Loucy (cell line): ENCODE measurements around the gene TOM1L2.

Experiments
- H2AFZ ChIP-seq: fragments of 200-600 bp; sonication (generic); 2 replicates; pipeline ENCODE4 v1.6.0; 2016; ENCODE audit warnings: antibody characterized with exemption, mild to moderate bottlenecking, low read length, moderate library complexity
- H3F3A ChIP-seq: fragments of 200-600 bp; 2 replicates; pipeline ENCODE4 v1.6.0; 2016; ENCODE audit warnings: antibody characterized with exemption, low read depth, mild to moderate bottlenecking
- H3K27me3 ChIP-seq: fragments of 200-600 bp; sonication (generic); 2 replicates; pipeline ENCODE4 v1.6.1; 2014; ENCODE audit warnings: low read length, mild to moderate bottlenecking; ENCODE audit not compliant: insufficient read depth, poor library complexity, severe bottlenecking
- H3K36me3 ChIP-seq: fragments of 200-600 bp; sonication (generic); 2 replicates; pipeline ENCODE4 v1.6.1; 2016; ENCODE audit warnings: low read length; ENCODE audit not compliant: insufficient read depth
- H3K4me1 ChIP-seq: fragments of 200-600 bp; sonication (generic); 2 replicates; pipeline ENCODE4 v1.5.1; 2014; ENCODE audit warnings: low read length, mild to moderate bottlenecking; ENCODE audit not compliant: insufficient read depth, poor library complexity, severe bottlenecking
- H3K4me2 ChIP-seq: fragments of 200-600 bp; sonication (generic); 2 replicates; pipeline ENCODE4 v1.6.0; 2014; ENCODE audit warnings: antibody characterized with exemption, low read length, low read depth, mild to moderate bottlenecking; ENCODE audit not compliant: poor library complexity, severe bottlenecking
- H3K4me3 ChIP-seq: fragments of 200-600 bp; sonication (generic); 2 replicates; pipeline ENCODE4 v1.5.1; 2014; ENCODE audit warnings: low read length, mild to moderate bottlenecking, mixed read lengths; ENCODE audit not compliant: poor library complexity, severe bottlenecking
- H3K79me2 ChIP-seq: fragments of 200-600 bp; sonication (generic); 2 replicates; pipeline ENCODE4 v1.6.1; 2014; ENCODE audit warnings: low read length; ENCODE audit not compliant: insufficient read depth
- H3K9ac ChIP-seq: fragments of 200-600 bp; sonication (generic); 2 replicates; pipeline ENCODE4 v1.6.0; 2014; ENCODE audit warnings: mild to moderate bottlenecking, low read depth, low read length, moderate library complexity; ENCODE audit not compliant: poor library complexity, severe bottlenecking
- H3K9me2 ChIP-seq: fragments of 200-600 bp; sonication (generic); replicated peaks from 2 replicates; pipeline ENCODE4 v1.6.1; 2016; ENCODE audit warnings: low read depth, low read length, mixed read lengths
- H3K9me3 ChIP-seq: fragments of 200-600 bp; sonication (generic); 2 replicates; pipeline ENCODE4 v1.6.1; 2014; ENCODE audit warnings: mild to moderate bottlenecking, antibody characterized with exemption, low read length, low read depth; ENCODE audit not compliant: insufficient read depth
- H4K20me1 ChIP-seq: fragments of 200-600 bp; sonication (generic); 2 replicates; pipeline ENCODE4 v1.6.0; 2014; ENCODE audit warnings: antibody characterized with exemption, low read length, mild to moderate bottlenecking; ENCODE audit not compliant: insufficient read depth, poor library complexity, severe bottlenecking
- EZH2phosphoT487 ChIP-seq: fragments of 200-600 bp; IDR thresholded peaks from 2 replicates; pipeline ENCODE4 v1.6.1; 2018; ENCODE audit warnings: antibody characterized with exemption, mild to moderate bottlenecking, moderate library complexity, borderline replicate concordance
- TF ChIP-seq, protein P1 (sequence below): fragments of 200-600 bp; sonication (generic); conservative IDR thresholded peaks from 2 replicates; pipeline ENCODE4 v1.5.1; 2014; ENCODE audit warnings: mild to moderate bottlenecking, antibody characterized with exemption, low read length

The TOM1L2 gene

DNA sequence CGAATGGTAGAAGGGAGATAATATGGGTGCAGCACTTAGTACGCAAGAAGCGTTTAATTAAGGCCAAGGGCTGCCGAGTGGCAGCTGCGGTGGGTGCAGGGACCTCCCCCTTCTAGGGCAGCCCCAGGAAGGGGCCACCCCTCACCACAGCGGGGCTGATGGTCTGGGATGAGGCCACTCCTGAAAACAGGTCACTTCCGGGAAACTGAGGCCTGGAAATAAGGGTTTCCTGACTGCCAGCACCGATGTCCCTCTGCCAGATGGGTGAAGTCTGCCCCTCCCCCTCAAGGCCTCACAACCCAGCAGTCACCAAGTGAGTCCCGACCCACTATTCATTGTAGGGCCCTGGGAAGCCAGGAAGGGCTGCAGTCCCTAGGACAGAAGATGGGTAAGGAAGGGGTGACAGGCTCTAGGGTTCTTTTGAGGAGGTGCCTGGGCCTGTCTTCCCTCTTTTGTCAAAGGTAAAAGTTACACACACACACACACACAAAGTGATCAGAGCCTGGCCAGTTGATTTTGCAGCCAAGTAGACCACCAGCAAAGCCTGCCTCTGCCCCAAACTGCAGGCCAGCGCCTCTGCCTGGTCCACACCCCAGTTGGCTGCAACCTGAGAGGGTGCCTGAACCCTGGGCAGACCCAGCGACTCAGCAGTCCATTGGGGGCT, 147.9 kb downstream of the TOM1L2 start:
- Histone ChIP-seq H3K36me3 (peaks cover under 1% of the 10 kb centered on the region; the same call in 1 of the 2 replicates), H3K4me2 (peak overlapping the region; percentile 92), H3K4me3 (peak overlapping the region; percentile 65), H3K4me1 (peaks cover 74% of the 10 kb centered on the region), H3K9ac (peak overlapping the region; percentile 74), H2AFZ (no peak overlapping the region), H3K27me3 (no peaks in the 10 kb centered on the region), H3F3A (peaks cover 6% of the 10 kb centered on the region), H3K9me2 (no peaks in the 10 kb centered on the region), H3K79me2 (peaks cover 43% of the 10 kb centered on the region), H4K20me1 (peaks cover 26% of the 10 kb centered on the region), H3K9me3 (no peaks in the 10 kb centered on the region)
- TF ChIP-seq EZH2phosphoT487: no peak
- TF ChIP-seq, protein P1, sequence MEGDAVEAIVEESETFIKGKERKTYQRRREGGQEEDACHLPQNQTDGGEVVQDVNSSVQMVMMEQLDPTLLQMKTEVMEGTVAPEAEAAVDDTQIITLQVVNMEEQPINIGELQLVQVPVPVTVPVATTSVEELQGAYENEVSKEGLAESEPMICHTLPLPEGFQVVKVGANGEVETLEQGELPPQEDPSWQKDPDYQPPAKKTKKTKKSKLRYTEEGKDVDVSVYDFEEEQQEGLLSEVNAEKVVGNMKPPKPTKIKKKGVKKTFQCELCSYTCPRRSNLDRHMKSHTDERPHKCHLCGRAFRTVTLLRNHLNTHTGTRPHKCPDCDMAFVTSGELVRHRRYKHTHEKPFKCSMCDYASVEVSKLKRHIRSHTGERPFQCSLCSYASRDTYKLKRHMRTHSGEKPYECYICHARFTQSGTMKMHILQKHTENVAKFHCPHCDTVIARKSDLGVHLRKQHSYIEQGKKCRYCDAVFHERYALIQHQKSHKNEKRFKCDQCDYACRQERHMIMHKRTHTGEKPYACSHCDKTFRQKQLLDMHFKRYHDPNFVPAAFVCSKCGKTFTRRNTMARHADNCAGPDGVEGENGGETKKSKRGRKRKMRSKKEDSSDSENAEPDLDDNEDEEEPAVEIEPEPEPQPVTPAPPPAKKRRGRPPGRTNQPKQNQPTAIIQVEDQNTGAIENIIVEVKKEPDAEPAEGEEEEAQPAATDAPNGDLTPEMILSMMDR: no peak

DNA sequence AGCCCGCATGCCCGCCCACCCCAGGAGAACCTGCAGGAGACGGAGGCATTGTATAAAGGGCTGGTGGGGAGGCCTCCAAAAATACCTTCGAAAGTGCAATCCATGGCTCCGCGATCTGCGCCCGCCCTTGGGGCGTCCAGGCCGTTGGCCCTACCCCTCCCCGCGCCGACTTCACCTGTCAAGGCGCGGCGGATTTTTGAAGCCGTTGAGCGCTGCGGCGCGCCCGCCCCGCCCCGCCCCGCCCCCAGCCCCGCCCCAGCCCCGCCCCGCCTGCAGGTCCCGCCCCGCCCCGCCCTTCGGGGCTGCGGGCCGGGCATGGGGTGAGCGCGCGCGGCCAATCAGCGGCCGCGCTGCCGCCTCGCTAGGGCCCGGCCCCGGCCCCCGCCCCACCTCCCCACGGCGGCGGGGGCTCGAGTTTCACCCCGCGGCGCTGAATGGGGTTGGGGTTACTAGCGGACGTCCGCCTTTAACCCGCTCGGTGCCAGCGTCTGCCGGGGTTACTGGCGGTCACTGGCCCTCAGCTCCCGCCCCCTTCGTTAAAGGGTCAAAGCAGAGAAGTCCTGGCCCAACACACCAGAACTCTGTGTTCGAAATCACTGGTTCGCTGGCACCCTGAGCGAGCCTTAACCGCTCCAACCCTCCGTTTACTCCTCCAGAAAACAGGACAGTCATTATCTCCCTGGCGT, 148.6 kb downstream of the TOM1L2 start:
- Histone ChIP-seq H4K20me1 (peaks cover 26% of the 10 kb centered on the region), H3K36me3 (peaks cover 7% of the 10 kb centered on the region; the same call in 1 of the 2 replicates)

DNA sequence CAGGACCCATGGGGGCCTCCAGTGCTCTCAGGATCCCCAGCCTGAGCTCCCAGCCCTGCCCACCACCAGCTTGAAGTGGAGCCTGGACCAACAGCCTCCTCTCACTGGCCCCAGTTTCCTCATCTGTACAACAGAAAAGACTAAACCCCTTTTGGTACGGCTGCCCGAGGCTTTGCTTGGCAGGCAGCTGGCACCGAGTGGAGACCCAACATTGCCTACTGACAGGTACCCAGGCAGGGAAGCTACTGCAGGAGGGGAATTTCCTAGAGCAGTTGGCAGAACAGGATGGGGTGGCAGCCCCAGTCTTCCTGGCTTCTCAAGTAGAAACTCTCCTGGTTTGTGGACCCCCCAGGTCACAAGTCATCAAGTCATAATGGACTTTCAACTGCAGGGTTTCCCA, 149.6 kb downstream of the TOM1L2 start:
- Histone ChIP-seq H3K9me3 (no peaks in the 10 kb centered on the region), H3K9me2 (no peaks in the 10 kb centered on the region), H3K9ac (peak overlapping the region; percentile 94), H2AFZ (no peak overlapping the region), H3K36me3 (peaks cover 8% of the 10 kb centered on the region; the same call in 1 of the 2 replicates), H3K4me3 (peak overlapping the region; percentile 89), H3K79me2 (peaks cover 43% of the 10 kb centered on the region), H3F3A (peaks cover 6% of the 10 kb centered on the region), H3K27me3 (no peaks in the 10 kb centered on the region), H3K4me1 (peaks cover 71% of the 10 kb centered on the region), H3K4me2 (peak overlapping the region; percentile 93), H4K20me1 (peaks cover 26% of the 10 kb centered on the region)
- TF ChIP-seq, protein P1: no peak
- TF ChIP-seq EZH2phosphoT487: no peak

More for the DNA sequence above, 148.6 kb downstream of the TOM1L2 start:
- no peaks in the 10 kb centered on the region for H3K9me3 ChIP-seq
- peak overlapping the region; percentile 93 for H3K4me2 ChIP-seq
- TF ChIP-seq EZH2phosphoT487: no peak
- TF ChIP-seq, protein P1: no peak
- H3K4me1 ChIP-seq: peaks cover 74% of the 10 kb centered on the region
- H3F3A ChIP-seq: peaks cover 6% of the 10 kb centered on the region
- H3K79me2 ChIP-seq: peaks cover 43% of the 10 kb centered on the region
- no peaks in the 10 kb centered on the region for H3K27me3 ChIP-seq
- no peak overlapping the region for H2AFZ ChIP-seq
- H3K9me2 ChIP-seq: no peaks in the 10 kb centered on the region
- H3K9ac ChIP-seq: peak overlapping the region; percentile 94
- peak overlapping the region; percentile 89 for H3K4me3 ChIP-seq
